Ishikawa (cell line): ENCODE data around the gene RABGAP1L.

Experiments used
- CEBPB ChIP-seq: IDR thresholded peaks from 2 replicates; pipeline ENCODE4 v1.6.1; 2012
- CREB1 ChIP-seq: IDR thresholded peaks from 2 replicates; pipeline ENCODE4 v1.6.1; 2012; ENCODE audit warnings: low read depth
- EGR1 ChIP-seq: IDR thresholded peaks from 2 replicates; pipeline ENCODE4 v1.6.1; 2012
- EP300 ChIP-seq: IDR thresholded peaks from 2 replicates; pipeline ENCODE4 v1.6.1; 2012; ENCODE audit warnings: borderline replicate concordance
- FOXM1 ChIP-seq: IDR thresholded peaks from 2 replicates; pipeline ENCODE4 v1.6.1; 2012; ENCODE audit warnings: low read depth, borderline replicate concordance
- MAX ChIP-seq: IDR thresholded peaks from 2 replicates; pipeline ENCODE4 v1.6.1; 2012
- NFIC ChIP-seq: IDR thresholded peaks from 2 replicates; pipeline ENCODE4 v1.6.1; 2012
- RAD21 ChIP-seq: IDR thresholded peaks from 2 replicates; pipeline ENCODE4 v1.6.1; 2012; ENCODE audit warnings: low read depth
- TAF1 ChIP-seq: IDR thresholded peaks from 2 replicates; pipeline ENCODE4 v1.6.1; 2012; ENCODE audit warnings: low read depth, mild to moderate bottlenecking
- TCF12 ChIP-seq: IDR thresholded peaks from 2 replicates; pipeline ENCODE4 v1.6.1; 2012; ENCODE audit warnings: low read depth
- TEAD4 ChIP-seq: IDR thresholded peaks from 2 replicates; pipeline ENCODE4 v1.6.1; 2012
- USF1 ChIP-seq: IDR thresholded peaks from 2 replicates; pipeline ENCODE4 v1.6.1; 2012
- YY1 ChIP-seq: IDR thresholded peaks from 2 replicates; pipeline ENCODE4 v1.6.1; 2012; ENCODE audit warnings: low read depth
- ZBTB7A ChIP-seq: IDR thresholded peaks from 2 replicates; pipeline ENCODE4 v1.6.1; 2012; ENCODE audit warnings: low read depth
- TF ChIP-seq, protein P1 (sequence below): IDR thresholded peaks from 2 replicates; pipeline ENCODE4 v1.6.1; 2012; ENCODE audit warnings: low read depth, mild to moderate bottlenecking

Gene RABGAP1L

GRCh38 chr1:174447866-174448530, 288.7 kb downstream of the RABGAP1L start, which contains the start of gene GPR52:
Gene GPR52, plus strand, starts transcription at chr1:174447964. Its CDS starts 148 bp downstream, at chr1:174448112.
- no peak for TF ChIP-seq TEAD4
- no peak for TF ChIP-seq EGR1

DNA sequence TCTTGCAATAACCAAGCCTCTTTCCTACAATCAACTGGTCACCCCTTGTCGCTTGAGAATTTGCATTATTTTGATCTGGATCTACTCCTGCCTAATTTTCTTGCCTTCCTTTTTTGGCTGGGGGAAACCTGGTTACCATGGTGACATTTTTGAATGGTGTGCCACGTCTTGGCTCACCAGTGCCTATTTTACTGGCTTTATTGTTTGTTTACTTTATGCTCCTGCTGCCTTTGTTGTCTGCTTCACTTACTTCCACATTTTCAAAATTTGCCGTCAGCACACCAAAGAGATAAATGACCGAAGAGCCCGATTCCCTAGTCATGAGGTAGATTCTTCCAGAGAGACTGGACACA, 289.2 kb downstream of the RABGAP1L start:
- no peak for TF ChIP-seq TAF1
- TF ChIP-seq MAX: no peak

- TF ChIP-seq EGR1: no peak
- TF ChIP-seq ZBTB7A: no peak
- TF ChIP-seq FOXM1: no peak
- no peak for TF ChIP-seq RAD21
- no peak for TF ChIP-seq TEAD4
- TF ChIP-seq NFIC: no peak
- no peak for TF ChIP-seq MAX
- TF ChIP-seq EP300: no peak
- TF ChIP-seq TAF1: no peak
- TF ChIP-seq USF1: no peak
- TF ChIP-seq, protein P1, sequence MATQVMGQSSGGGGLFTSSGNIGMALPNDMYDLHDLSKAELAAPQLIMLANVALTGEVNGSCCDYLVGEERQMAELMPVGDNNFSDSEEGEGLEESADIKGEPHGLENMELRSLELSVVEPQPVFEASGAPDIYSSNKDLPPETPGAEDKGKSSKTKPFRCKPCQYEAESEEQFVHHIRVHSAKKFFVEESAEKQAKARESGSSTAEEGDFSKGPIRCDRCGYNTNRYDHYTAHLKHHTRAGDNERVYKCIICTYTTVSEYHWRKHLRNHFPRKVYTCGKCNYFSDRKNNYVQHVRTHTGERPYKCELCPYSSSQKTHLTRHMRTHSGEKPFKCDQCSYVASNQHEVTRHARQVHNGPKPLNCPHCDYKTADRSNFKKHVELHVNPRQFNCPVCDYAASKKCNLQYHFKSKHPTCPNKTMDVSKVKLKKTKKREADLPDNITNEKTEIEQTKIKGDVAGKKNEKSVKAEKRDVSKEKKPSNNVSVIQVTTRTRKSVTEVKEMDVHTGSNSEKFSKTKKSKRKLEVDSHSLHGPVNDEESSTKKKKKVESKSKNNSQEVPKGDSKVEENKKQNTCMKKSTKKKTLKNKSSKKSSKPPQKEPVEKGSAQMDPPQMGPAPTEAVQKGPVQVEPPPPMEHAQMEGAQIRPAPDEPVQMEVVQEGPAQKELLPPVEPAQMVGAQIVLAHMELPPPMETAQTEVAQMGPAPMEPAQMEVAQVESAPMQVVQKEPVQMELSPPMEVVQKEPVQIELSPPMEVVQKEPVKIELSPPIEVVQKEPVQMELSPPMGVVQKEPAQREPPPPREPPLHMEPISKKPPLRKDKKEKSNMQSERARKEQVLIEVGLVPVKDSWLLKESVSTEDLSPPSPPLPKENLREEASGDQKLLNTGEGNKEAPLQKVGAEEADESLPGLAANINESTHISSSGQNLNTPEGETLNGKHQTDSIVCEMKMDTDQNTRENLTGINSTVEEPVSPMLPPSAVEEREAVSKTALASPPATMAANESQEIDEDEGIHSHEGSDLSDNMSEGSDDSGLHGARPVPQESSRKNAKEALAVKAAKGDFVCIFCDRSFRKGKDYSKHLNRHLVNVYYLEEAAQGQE: no peak
- TF ChIP-seq CREB1: no peak
- no peak for TF ChIP-seq YY1
- no peak for TF ChIP-seq TCF12
- no peak for TF ChIP-seq CEBPB
Observed at GRCh38 chr1:174448974-174449373, 289.7 kb downstream of the RABGAP1L start.

GRCh38 chr1:174451408-174451807, 292.1 kb downstream of the RABGAP1L start:
- no peak for TF ChIP-seq TAF1
- no peak for TF ChIP-seq EGR1
- no peak for TF ChIP-seq CREB1
- no peak for TF ChIP-seq NFIC
- TF ChIP-seq ZBTB7A: no peak
- TF ChIP-seq CEBPB: no peak
- TF ChIP-seq USF1: no peak
- TF ChIP-seq TCF12: no peak
- TF ChIP-seq, protein P1: no peak
- TF ChIP-seq MAX: no peak
- TF ChIP-seq EP300: no peak
- no peak for TF ChIP-seq TEAD4
- no peak for TF ChIP-seq YY1

GRCh38 chr1:174465855-174466254, 306.5 kb downstream of the RABGAP1L start:
- TF ChIP-seq USF1 (no peak), EP300 (no peak), YY1 (no peak), CEBPB (no peak), CREB1 (no peak), NFIC (no peak), MAX (no peak), TEAD4 (no peak), TCF12 (no peak), EGR1 (no peak), RAD21 (no peak), TAF1 (no peak), ZBTB7A (no peak), FOXM1 (no peak)
- TF ChIP-seq, protein P1: no peak
